ENCODE measurements around the gene DRAP1.

The DRAP1 gene

GRCh38 chr11:65892661-65893317, 26.4 kb upstream of the DRAP1 start:
- Mint-ChIP-seq H3K4me3 (peak overlapping the region; percentile 74), H3K9me3 (no peaks in the 10 kb centered on the region), H3K4me1 (ENCODE audit: low read depth) (peaks cover 48% of the 10 kb centered on the region), H3K27ac (peak overlapping the region; percentile 82), H3K27me3 (ENCODE audit: low read depth) (no peaks in the 10 kb centered on the region), H3K36me3 (ENCODE audit: low read depth) (peaks cover 6% of the 10 kb centered on the region)
- no peak for DNase-seq (ENCODE audit: low spot score)

- H3K27me3 Mint-ChIP-seq (ENCODE audit: low read depth): no peaks in the 10 kb centered on the region
- H3K27ac Mint-ChIP-seq: peak overlapping the region; percentile 82
- peaks cover 4% of the 10 kb centered on the region for H3K36me3 Mint-ChIP-seq (ENCODE audit: low read depth)
- peak; percentile 38 for DNase-seq (ENCODE audit: low spot score)
- H3K9me3 Mint-ChIP-seq: no peaks in the 10 kb centered on the region
- peaks cover 43% of the 10 kb centered on the region for H3K4me1 Mint-ChIP-seq (ENCODE audit: low read depth)
- peak overlapping the region; percentile 74 for H3K4me3 Mint-ChIP-seq
Observed at GRCh38 chr11:65894034-65894591, 25.1 kb upstream of the DRAP1 start.

- peak overlapping the region; percentile 75 for H3K27ac Mint-ChIP-seq
- H3K36me3 Mint-ChIP-seq (ENCODE audit: low read depth): peaks cover 4% of the 10 kb centered on the region
- no peaks in the 10 kb centered on the region for H3K27me3 Mint-ChIP-seq (ENCODE audit: low read depth)
- no peaks in the 10 kb centered on the region for H3K9me3 Mint-ChIP-seq
- no peak for DNase-seq (ENCODE audit: low spot score)
- H3K4me1 Mint-ChIP-seq (ENCODE audit: low read depth): peaks cover 32% of the 10 kb centered on the region
- H3K4me3 Mint-ChIP-seq: peak overlapping the region; percentile 27
Observed at GRCh38 chr11:65895482-65895981, 23.7 kb upstream of the DRAP1 start.

GRCh38 chr11:65896034-65896999, 22.9 kb upstream of the DRAP1 start:
- no peaks in the 10 kb centered on the region for H3K9me3 Mint-ChIP-seq
- peaks cover 34% of the 10 kb centered on the region for H3K4me1 Mint-ChIP-seq (ENCODE audit: low read depth)
- H3K4me3 Mint-ChIP-seq: peak overlapping the region; percentile 17
- peaks cover 4% of the 10 kb centered on the region for H3K36me3 Mint-ChIP-seq (ENCODE audit: low read depth)
- H3K27me3 Mint-ChIP-seq (ENCODE audit: low read depth): no peaks in the 10 kb centered on the region
- DNase-seq (ENCODE audit: low spot score): no peak
- peak overlapping the region; percentile 72 for H3K27ac Mint-ChIP-seq

GRCh38 chr11:65897020-65897471, 22.2 kb upstream of the DRAP1 start:
- no peak for DNase-seq (ENCODE audit: low spot score)
- peaks cover 4% of the 10 kb centered on the region for H3K36me3 Mint-ChIP-seq (ENCODE audit: low read depth)
- H3K9me3 Mint-ChIP-seq: no peaks in the 10 kb centered on the region
- H3K27me3 Mint-ChIP-seq (ENCODE audit: low read depth): no peaks in the 10 kb centered on the region
- peak overlapping the region; percentile 34 for H3K4me3 Mint-ChIP-seq
- H3K27ac Mint-ChIP-seq: no peak overlapping the region
- peaks cover 38% of the 10 kb centered on the region for H3K4me1 Mint-ChIP-seq (ENCODE audit: low read depth)

GRCh38 chr11:65898656-65899355, 20.4 kb upstream of the DRAP1 start:
- no peak for DNase-seq (ENCODE audit: low spot score)
- Mint-ChIP-seq H3K4me3 (peak overlapping the region; percentile 79), H3K27me3 (ENCODE audit: low read depth) (peaks cover 5% of the 10 kb centered on the region), H3K9me3 (no peaks in the 10 kb centered on the region), H3K27ac (peak overlapping the region; percentile 82), H3K36me3 (ENCODE audit: low read depth) (peaks cover 4% of the 10 kb centered on the region), H3K4me1 (ENCODE audit: low read depth) (peaks cover 32% of the 10 kb centered on the region)

GRCh38 chr11:65899356-65900124, 19.7 kb upstream of the DRAP1 start:
- Mint-ChIP-seq H3K36me3 (ENCODE audit: low read depth) (peaks cover 4% of the 10 kb centered on the region), H3K4me1 (ENCODE audit: low read depth) (peaks cover 26% of the 10 kb centered on the region), H3K27ac (peak overlapping the region; percentile 78), H3K27me3 (ENCODE audit: low read depth) (peaks cover 7% of the 10 kb centered on the region), H3K9me3 (no peaks in the 10 kb centered on the region), H3K4me3 (peak overlapping the region; percentile 71)
- peak; percentile 79 for DNase-seq (ENCODE audit: low spot score)

- peak within 1 kb of the TSS; percentile 78 for H3K27ac Mint-ChIP-seq
- peaks cover 7% of the 10 kb centered on the region for H3K27me3 Mint-ChIP-seq (ENCODE audit: low read depth)
- DNase-seq (ENCODE audit: low spot score): peak; percentile 96
- no peaks in the 10 kb centered on the region for H3K9me3 Mint-ChIP-seq
- peak within 1 kb of the TSS; percentile 71 for H3K4me3 Mint-ChIP-seq
- H3K36me3 Mint-ChIP-seq (ENCODE audit: low read depth): peaks cover 4% of the 10 kb centered on the region
- H3K4me1 Mint-ChIP-seq (ENCODE audit: low read depth): peaks cover 23% of the 10 kb centered on the region
Observed at GRCh38 chr11:65900125-65900898, 18.9 kb upstream of the DRAP1 start, which contains the start of gene FOSL1. FOSL1 (minus strand) TSS chr11:65900388; CDS start chr11:65900339, 49 bp downstream.

- DNase-seq (ENCODE audit: low spot score): no peak
- H3K9me3 Mint-ChIP-seq: no peaks in the 10 kb centered on the region
- peak overlapping the region; percentile 70 for H3K4me3 Mint-ChIP-seq
- peak overlapping the region; percentile 70 for H3K27ac Mint-ChIP-seq
- no peaks in the 10 kb centered on the region for H3K36me3 Mint-ChIP-seq (ENCODE audit: low read depth)
- peaks cover 7% of the 10 kb centered on the region for H3K27me3 Mint-ChIP-seq (ENCODE audit: low read depth)
- peaks cover 23% of the 10 kb centered on the region for H3K4me1 Mint-ChIP-seq (ENCODE audit: low read depth)
Observed at GRCh38 chr11:65900899-65901180, 18.4 kb upstream of the DRAP1 start.

GRCh38 chr11:65903068-65903481, 16.2 kb upstream of the DRAP1 start:
- peaks cover 9% of the 10 kb centered on the region for H3K27me3 Mint-ChIP-seq (ENCODE audit: low read depth)
- H3K36me3 Mint-ChIP-seq (ENCODE audit: low read depth): no peaks in the 10 kb centered on the region
- no peak for DNase-seq (ENCODE audit: low spot score)
- H3K9me3 Mint-ChIP-seq: no peaks in the 10 kb centered on the region
- H3K27ac Mint-ChIP-seq: no peak overlapping the region
- peaks cover 15% of the 10 kb centered on the region for H3K4me1 Mint-ChIP-seq (ENCODE audit: low read depth)
- H3K4me3 Mint-ChIP-seq: no peak overlapping the region

- Mint-ChIP-seq H3K27me3 (ENCODE audit: low read depth) (peaks cover 9% of the 10 kb centered on the region), H3K27ac (no peak overlapping the region), H3K9me3 (no peaks in the 10 kb centered on the region), H3K4me3 (no peak overlapping the region), H3K4me1 (ENCODE audit: low read depth) (peaks cover 14% of the 10 kb centered on the region), H3K36me3 (ENCODE audit: low read depth) (no peaks in the 10 kb centered on the region)
- no peak for DNase-seq (ENCODE audit: low spot score)
Observed at GRCh38 chr11:65903715-65904114, 15.5 kb upstream of the DRAP1 start.

GRCh38 chr11:65906602-65907001, 12.6 kb upstream of the DRAP1 start:
- DNase-seq (ENCODE audit: low spot score): no peak
- H3K4me1 Mint-ChIP-seq (ENCODE audit: low read depth): peaks cover 14% of the 10 kb centered on the region
- H3K9me3 Mint-ChIP-seq: no peaks in the 10 kb centered on the region
- no peak overlapping the region for H3K27ac Mint-ChIP-seq
- no peak overlapping the region for H3K4me3 Mint-ChIP-seq
- peaks cover 9% of the 10 kb centered on the region for H3K27me3 Mint-ChIP-seq (ENCODE audit: low read depth)
- H3K36me3 Mint-ChIP-seq (ENCODE audit: low read depth): no peaks in the 10 kb centered on the region

All from T-helper 2 cell treated with Interferon-gamma antibody and Interleukin-4, amounts not matched to agents 5 μg/mL and 100 μg/mL, for 36 hours (primary cell).